ENCODE measurements around the gene OR5P2. TPM values are rescaled to one million over a fixed set of nuclear protein-coding genes. Genes with fewer than 3 reads are reported as not detected.

Gene OR5P2, protein sequence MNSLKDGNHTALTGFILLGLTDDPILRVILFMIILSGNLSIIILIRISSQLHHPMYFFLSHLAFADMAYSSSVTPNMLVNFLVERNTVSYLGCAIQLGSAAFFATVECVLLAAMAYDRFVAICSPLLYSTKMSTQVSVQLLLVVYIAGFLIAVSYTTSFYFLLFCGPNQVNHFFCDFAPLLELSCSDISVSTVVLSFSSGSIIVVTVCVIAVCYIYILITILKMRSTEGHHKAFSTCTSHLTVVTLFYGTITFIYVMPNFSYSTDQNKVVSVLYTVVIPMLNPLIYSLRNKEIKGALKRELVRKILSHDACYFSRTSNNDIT
- not detected in 5 replicates for total RNA-seq (2022; extraction: Qiagen RNA extraction; ENCODE audit: low read depth)

GRCh38 chr11:7796842-7797241, at the start of gene OR5P2:
OR5P2 (minus strand) TSS chr11:7796942; CDS start chr11:7796942, 0 bp downstream.

DNA sequence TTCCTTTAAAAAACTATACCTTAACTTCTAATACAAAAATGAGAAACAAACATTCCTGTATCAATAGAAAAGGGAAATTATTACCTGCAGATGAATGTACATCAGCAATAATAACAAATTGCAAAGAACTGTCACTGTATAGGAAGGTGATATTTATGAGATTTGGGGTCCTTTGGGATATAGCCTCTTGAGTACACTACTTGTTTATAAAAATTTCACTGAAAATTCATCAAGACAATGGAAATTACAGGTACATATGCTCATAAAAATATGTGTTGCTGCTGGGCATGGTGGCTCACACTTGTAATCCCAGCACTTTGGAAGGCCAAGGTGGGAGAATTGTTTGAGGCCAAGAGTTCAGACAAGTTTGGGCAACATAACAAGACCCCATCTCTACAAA, 34.0 kb upstream of the OR5P2 start, which contains the start of gene OR5P3:
TSS of gene OR5P3 (minus strand) at position 101 of the 400 bp plus-strand sequence.

Other genes with a start within 250 kb of the OR5P2 start
- gene CYB5R2, start 123.4 kb downstream of the OR5P2 start, total RNA-seq (2022; extraction: Qiagen RNA extraction; ENCODE audit: low read depth): 4.3 to 5.3 TPM (median 4.9 TPM) in 5 replicates
- gene OVCH2, start 90.5 kb downstream of the OR5P2 start, total RNA-seq (2022; extraction: Qiagen RNA extraction; ENCODE audit: low read depth): not detected in 5 replicates
- gene OR5P3, start 33.9 kb upstream of the OR5P2 start, total RNA-seq (2022; extraction: Qiagen RNA extraction; ENCODE audit: low read depth): not detected in 5 replicates
- gene OR10A6, start 134.3 kb upstream of the OR5P2 start, total RNA-seq (2022; extraction: Qiagen RNA extraction; ENCODE audit: low read depth): not detected in 5 replicates
- not detected in 5 replicates for gene OR10A3, start 144.8 kb upstream of the OR5P2 start, total RNA-seq (2022; extraction: Qiagen RNA extraction; ENCODE audit: low read depth)
- gene NLRP10, start 168.5 kb upstream of the OR5P2 start, total RNA-seq (2022; extraction: Qiagen RNA extraction; ENCODE audit: low read depth): not detected in 5 replicates
- gene EIF3F, start 190.4 kb upstream of the OR5P2 start, total RNA-seq (2022; extraction: Qiagen RNA extraction; ENCODE audit: low read depth): 318 to 343 TPM (median 324 TPM) in 5 replicates

Data from A549 treated with RU486 at 1 μM for 4 hours (cell line).